NT2/D1 (cell line): Measurements from ENCODE around the gene HOXA10.
A peak's percentile ranks its signal among the peaks of the same experiment; 100 is the strongest.

Experiments
- DNase-seq: peaks from one replicate; pipeline ENCODE4 v3.0.0-alpha.2; 2011; ENCODE audit warnings: low read depth, low spot score
- H3K27me3 ChIP-seq: 2 replicates; pipeline ENCODE4 v1.6.0; 2011; ENCODE audit warnings: mild to moderate bottlenecking; ENCODE audit not compliant: insufficient read length, insufficient read depth
- H3K36me3 ChIP-seq: 2 replicates; pipeline ENCODE4 v1.6.1; 2011; ENCODE audit warnings: mild to moderate bottlenecking, low read length, mixed read lengths; ENCODE audit not compliant: insufficient read depth, insufficient read length
- H3K4me1 ChIP-seq: 2 replicates; pipeline ENCODE4 v1.5.1; 2011; ENCODE audit not compliant: insufficient read depth, insufficient read length
- H3K4me3 ChIP-seq: 2 replicates; pipeline ENCODE4 v1.5.1; 2011; ENCODE audit warnings: low read depth; ENCODE audit not compliant: insufficient read length
- H3K9ac ChIP-seq: 2 replicates; pipeline ENCODE4 v1.6.0; 2011; ENCODE audit warnings: low read depth; ENCODE audit not compliant: insufficient read length
- H3K9me3 ChIP-seq: 2 replicates; pipeline ENCODE4 v1.5.1; 2011; ENCODE audit warnings: mild to moderate bottlenecking, low read length; ENCODE audit not compliant: insufficient read depth
- SUZ12 ChIP-seq: IDR thresholded peaks from 2 replicates; pipeline ENCODE4 v1.6.1; 2011; ENCODE audit not compliant: insufficient read length, insufficient read depth; ENCODE audit errors: extremely low read depth
- YY1 ChIP-seq: IDR thresholded peaks from 2 replicates; pipeline ENCODE4 v1.6.1; 2011; ENCODE audit not compliant: insufficient read length, insufficient read depth
- ZNF274 ChIP-seq: IDR thresholded peaks from 2 replicates; pipeline ENCODE4 v1.6.1; 2011; ENCODE audit warnings: mild to moderate bottlenecking, low read depth, low read length

Gene HOXA10

DNA sequence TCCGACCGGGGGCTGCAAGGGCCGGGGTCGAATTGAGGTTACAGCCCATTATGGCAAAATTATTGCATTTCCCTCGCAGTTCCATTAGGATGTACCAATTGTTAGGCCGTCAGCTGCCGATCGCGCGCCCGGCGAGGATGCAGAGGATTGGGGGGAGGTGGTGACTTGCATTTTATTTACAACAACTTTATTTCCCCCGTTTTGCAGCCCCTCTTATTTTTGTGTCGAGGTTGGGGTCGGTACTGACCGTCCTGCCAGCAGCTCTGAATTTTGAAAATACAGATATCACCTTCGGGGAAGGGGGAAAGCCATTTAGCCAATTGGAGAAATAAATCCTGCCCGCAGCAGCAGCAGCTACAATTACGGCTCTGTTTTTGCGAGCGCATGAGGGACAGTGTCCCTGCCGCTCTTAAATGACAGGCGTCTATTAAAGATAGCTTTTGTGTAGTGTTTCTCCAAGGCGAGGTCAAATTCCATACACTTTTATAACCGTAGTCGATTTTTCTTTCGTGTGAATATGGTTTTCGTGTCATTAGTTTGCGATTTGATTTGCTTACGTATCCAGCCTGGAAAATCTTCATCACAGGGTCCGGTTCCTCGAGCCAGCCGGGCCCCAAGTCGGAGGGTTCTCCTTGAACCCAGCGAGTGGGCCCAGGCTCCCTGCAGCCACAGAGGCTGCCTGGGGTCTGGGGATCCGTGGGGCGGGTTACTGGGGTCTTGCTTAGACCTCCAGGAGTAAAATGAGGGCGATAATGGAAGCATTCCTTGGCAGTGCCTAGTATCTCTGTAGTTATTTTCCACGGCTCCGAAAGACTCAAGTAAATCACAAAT is 30.0 kb downstream of the HOXA10 start:
- Histone ChIP-seq H3K9me3 (no peaks in the 10 kb centered on the region; the same call in 1 of the 2 replicates), H3K27me3 (peaks cover 99% of the 10 kb centered on the region), H3K36me3 (no peaks in the 10 kb centered on the region), H3K9ac (no peak overlapping the region), H3K4me3 (no peak overlapping the region), H3K4me1 (no peaks in the 10 kb centered on the region)
- no peak for DNase-seq
- TF ChIP-seq YY1 (no peak), SUZ12 (no peak), ZNF274 (no peak)

DNA sequence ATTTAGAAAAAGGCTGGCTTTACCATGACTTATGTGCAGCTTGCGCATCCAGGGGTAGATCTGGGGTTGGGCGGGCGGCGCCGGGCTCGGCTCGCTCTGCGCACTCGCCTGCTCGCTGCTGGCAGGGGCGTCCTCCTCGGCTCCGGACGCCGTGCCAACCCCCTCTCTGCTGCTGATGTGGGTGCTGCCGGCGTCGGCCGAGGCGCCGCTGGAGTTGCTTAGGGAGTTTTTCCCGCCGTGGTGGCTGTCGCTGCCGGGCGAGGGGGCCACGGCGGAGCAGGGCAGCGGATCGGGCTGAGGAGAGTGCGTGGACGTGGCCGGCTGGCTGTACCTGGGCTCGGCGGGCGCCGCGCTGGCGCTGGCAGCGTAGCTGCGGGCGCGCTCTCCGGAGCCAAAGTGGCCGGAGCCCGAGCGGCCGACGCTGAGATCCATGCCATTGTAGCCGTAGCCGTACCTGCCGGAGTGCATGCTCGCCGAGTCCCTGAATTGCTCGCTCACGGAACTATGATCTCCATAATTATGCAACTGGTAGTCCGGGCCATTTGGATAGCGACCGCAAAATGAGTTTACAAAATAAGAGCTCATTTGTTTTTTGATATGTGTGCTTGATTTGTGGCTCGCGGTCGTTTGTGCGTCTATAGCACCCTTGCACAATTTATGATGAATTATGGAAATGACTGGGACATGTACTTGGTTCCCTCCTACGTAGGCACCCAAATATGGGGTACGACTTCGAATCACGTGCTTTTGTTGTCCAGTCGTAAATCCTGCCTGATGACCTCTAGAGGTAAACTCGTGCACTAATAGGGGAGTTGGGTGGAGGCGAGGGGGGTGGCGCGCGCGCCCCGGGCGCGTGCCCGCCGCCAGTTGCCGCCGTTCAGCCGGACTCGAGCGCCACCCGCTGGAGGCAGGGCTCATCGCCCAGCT is 30.8 kb downstream of the HOXA10 start, which contains the start of gene HOXA5:
Gene HOXA5 (minus strand): TSS at position 659 of the 927 bp plus-strand sequence. CDS start 74 bp downstream, at position 585.
- Histone ChIP-seq H3K4me3 (peak within 1 kb of the TSS; percentile 48), H3K9me3 (no peaks in the 10 kb centered on the region; the same call in 1 of the 2 replicates), H3K27me3 (peaks cover 99% of the 10 kb centered on the region), H3K4me1 (no peaks in the 10 kb centered on the region), H3K36me3 (no peaks in the 10 kb centered on the region), H3K9ac (peak within 1 kb of the TSS; percentile 76)
- peak; percentile 86 for DNase-seq
- TF ChIP-seq SUZ12 (peak; percentile 77), YY1 (no peak)

DNA sequence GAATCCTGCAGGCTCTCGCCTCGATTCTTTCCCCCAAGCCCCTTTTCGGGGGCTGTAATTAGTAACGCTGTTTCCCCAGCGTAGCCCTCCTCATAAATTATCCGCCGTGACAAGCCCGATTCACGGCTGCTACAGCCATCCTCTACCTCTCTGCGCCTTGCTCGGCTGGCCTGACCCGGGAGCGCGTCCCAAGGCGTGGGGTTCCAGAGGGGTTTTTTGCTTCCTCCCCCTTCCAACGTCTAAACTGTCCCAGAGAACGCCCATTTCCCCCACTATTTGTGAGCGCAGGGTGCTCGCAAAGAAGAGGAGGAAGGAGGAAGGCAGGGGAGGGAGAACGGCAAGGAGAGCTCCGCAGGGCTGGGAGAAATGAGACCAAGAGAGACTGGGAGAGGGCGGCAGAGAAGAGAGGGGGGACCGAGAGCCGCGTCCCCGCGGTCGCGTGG is 31.5 kb downstream of the HOXA10 start:
- Histone ChIP-seq H3K9me3 (no peaks in the 10 kb centered on the region; the same call in 1 of the 2 replicates), H3K36me3 (no peaks in the 10 kb centered on the region), H3K4me3 (peak overlapping the region; percentile 48), H3K27me3 (peaks cover 99% of the 10 kb centered on the region), H3K9ac (peak overlapping the region; percentile 76), H3K4me1 (no peaks in the 10 kb centered on the region)
- TF ChIP-seq SUZ12 (no peak), YY1 (no peak), ZNF274 (no peak)
- no peak for DNase-seq

DNA sequence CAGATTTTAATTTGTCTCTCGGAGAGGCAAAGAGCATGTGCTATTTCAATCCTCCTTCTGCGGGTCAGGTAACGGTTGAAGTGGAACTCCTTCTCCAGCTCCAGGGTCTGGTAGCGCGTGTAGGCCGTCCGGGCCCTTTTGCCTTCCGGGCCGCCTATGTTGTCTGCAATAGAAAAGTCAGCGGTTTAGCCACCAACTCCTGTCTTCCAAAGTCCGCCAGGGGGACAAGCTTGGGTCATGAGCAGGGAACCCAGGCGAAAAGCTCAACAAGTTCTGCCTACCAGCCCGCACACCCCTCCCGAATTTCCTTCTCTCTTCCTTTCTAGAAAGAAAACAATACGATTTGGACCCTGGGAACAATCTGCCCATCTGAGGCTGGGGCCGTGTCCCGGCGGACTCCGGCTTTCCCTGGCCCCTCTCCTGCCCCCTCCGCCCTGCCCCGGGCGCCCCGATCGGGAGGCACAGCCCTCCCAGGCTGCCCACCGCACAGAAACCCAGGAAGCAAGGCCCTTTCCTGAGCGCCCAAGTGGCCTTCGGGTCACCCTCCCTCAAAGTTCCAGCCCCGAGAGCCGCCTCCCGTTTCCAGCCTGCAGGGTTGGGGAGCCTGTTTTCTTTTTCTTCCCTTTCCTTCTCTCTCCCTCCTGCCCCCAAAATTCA is 32.1 kb downstream of the HOXA10 start:
- Histone ChIP-seq H3K36me3 (no peaks in the 10 kb centered on the region), H3K9ac (peak overlapping the region; percentile 76), H3K4me1 (no peaks in the 10 kb centered on the region), H3K9me3 (no peaks in the 10 kb centered on the region), H3K4me3 (peak overlapping the region; percentile 48), H3K27me3 (peaks cover 99% of the 10 kb centered on the region)
- peak; percentile 48 for DNase-seq
- TF ChIP-seq SUZ12 = peak; percentile 88
- no peak for TF ChIP-seq YY1
- no peak for TF ChIP-seq ZNF274

DNA sequence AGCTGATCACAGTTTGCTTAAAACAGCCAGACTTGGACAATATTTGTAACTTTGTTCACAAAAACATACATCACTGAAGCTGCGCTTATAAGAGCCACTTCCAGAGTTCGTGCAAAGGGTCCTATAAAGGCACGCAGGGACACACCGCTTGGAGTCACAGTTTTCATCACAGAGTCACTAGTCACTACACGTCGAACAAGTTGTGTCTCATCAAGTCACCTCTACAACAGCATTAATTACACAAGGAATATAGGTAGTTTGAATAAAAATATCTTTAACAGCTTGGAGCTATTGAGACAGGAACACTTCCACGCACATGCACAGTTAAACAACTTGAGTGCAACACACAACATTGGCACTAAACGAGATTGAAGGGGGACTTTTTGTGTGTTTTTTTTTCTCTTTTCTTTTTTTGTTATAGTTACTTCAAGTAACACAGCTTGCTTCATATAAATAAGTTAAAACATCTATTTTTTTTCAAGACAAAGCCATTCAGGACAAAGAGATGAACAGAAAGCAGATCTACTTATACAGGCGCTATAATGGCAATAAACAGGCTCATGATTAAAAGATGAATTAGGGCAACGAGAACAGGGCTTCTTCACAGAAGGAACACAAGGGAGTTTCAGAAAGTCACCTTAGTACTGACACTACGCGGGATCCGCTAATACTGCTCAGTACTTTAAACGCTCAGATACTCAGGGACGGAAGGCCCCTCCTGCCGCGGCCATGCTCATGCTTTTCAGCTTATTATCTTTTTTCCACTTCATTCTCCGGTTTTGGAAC is 32.8 kb downstream of the HOXA10 start:
- Histone ChIP-seq H3K27me3 (peaks cover 99% of the 10 kb centered on the region), H3K4me1 (no peaks in the 10 kb centered on the region), H3K9me3 (no peaks in the 10 kb centered on the region), H3K9ac (no peak overlapping the region), H3K36me3 (no peaks in the 10 kb centered on the region), H3K4me3 (no peak overlapping the region)
- TF ChIP-seq ZNF274 = no peak
- no peak for TF ChIP-seq YY1
- TF ChIP-seq SUZ12 = no peak
- no peak for DNase-seq

DNA sequence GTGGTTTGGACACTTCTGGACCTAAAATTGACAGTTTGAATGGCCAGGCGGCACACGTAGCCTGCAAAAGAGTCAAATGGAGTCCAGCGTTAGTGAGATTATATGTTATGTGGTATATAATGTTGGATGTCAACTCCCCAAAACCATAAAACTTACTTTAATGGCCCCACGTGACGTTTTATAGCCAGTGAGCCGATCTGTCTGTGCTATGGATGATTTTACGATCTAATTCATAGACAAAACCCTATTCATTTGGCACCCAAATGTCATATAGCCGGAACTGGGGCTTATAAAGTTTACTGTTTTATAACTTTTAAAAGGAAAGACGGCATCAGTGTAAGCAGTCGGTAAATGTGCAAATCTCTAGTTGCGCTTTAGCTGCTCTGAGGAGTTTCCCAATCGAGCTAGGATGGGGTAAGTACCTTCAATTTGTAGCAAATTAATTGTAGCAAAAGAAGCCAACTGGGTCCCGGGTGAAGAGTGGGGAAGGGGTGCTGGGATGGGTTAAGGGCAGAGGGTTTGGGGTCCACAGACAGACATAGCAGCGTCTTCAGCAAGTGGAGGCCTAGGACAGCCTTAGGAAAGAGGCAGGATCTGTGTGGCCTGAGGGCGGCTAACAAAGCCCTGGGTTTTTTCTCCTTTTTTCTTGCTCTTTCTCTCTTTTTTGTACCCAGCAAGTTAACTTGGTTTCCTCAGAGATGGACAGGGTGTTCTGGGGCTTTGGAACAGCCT is 33.8 kb downstream of the HOXA10 start:
- peaks cover 99% of the 10 kb centered on the region for H3K27me3 ChIP-seq
- H3K4me3 ChIP-seq = no peak overlapping the region
- no peaks in the 10 kb centered on the region for H3K4me1 ChIP-seq

More for the DNA sequence above, 33.8 kb downstream of the HOXA10 start:
- no peak overlapping the region for H3K9ac ChIP-seq
- no peak for DNase-seq
- no peaks in the 10 kb centered on the region for H3K9me3 ChIP-seq
- no peaks in the 10 kb centered on the region for H3K36me3 ChIP-seq
- TF ChIP-seq ZNF274 (no peak), YY1 (no peak), SUZ12 (no peak)
